Measurements from ENCODE around the gene CFAP52.

GRCh38 chr17:9538626-9539025, 37.8 kb upstream of the CFAP52 start:
- TF ChIP-seq CTCF (IDR thresholded peaks at IDR 0.05 in 8 of 11, conservative IDR thresholded peaks at IDR 0.05 in 3 of 11) (no peak), POLR2AphosphoS5 (IDR thresholded peaks at IDR 0.05) (no peak)

Data from spleen (tissue), 7 donors.